ENCODE measurements around the gene KCNIP2.

Gene KCNIP2

GRCh38 chr10:101851411-101852116 is 8.0 kb upstream of the KCNIP2 start:
- DNase-seq, result no peak

- DNase-seq, result no peak
These were observed 7.1 kb upstream of the KCNIP2 start for GRCh38 chr10:101850749-101851148.

GRCh38 chr10:101848894-101849351 is 5.3 kb upstream of the KCNIP2 start:
- peak; percentile 89 for DNase-seq

GRCh38 chr10:101848408-101848807 is 4.8 kb upstream of the KCNIP2 start:
- DNase-seq, result peak; percentile 60

- no peak for DNase-seq
These were observed 2.3 kb upstream of the KCNIP2 start for GRCh38 chr10:101845893-101846292.

GRCh38 chr10:101841826-101842225 is 1.8 kb downstream of the KCNIP2 start:
- DNase-seq, result no peak

GRCh38 chr10:101840741-101841453 is 2.7 kb downstream of the KCNIP2 start:
- DNase-seq, result peak; percentile 68

- DNase-seq, result no peak
These were observed 3.4 kb downstream of the KCNIP2 start for GRCh38 chr10:101840102-101840684.

GRCh38 chr10:101839416-101840063 is 4.1 kb downstream of the KCNIP2 start:
- no peak for DNase-seq

GRCh38 chr10:101839002-101839401 is 4.6 kb downstream of the KCNIP2 start:
- DNase-seq, result no peak

- DNase-seq, result no peak
These were observed 5.1 kb downstream of the KCNIP2 start for GRCh38 chr10:101838416-101838970.

GRCh38 chr10:101837748-101838147 is 5.9 kb downstream of the KCNIP2 start:
- no peak for DNase-seq

GRCh38 chr10:101835362-101835761 is 8.2 kb downstream of the KCNIP2 start:
- no peak for DNase-seq

GRCh38 chr10:101834341-101834740 is 9.3 kb downstream of the KCNIP2 start:
- DNase-seq, result peak; percentile 73

- DNase-seq, result no peak
These were observed 10.1 kb downstream of the KCNIP2 start for GRCh38 chr10:101833466-101833865.

GRCh38 chr10:101832325-101832771 is 11.3 kb downstream of the KCNIP2 start:
- DNase-seq, result no peak

GRCh38 chr10:101831169-101831811 is 12.3 kb downstream of the KCNIP2 start:
- no peak for DNase-seq

GRCh38 chr10:101830322-101831168 is 13.1 kb downstream of the KCNIP2 start:
- DNase-seq, result peak; percentile 89

- no peak for DNase-seq
These were observed 13.9 kb downstream of the KCNIP2 start for GRCh38 chr10:101829561-101830315.

- no peak for DNase-seq
These were observed 14.6 kb downstream of the KCNIP2 start for GRCh38 chr10:101828766-101829551.

All from MV-4-11 (cell line).